Transverse colon (tissue), 4 donors: Measurements from ENCODE around the gene CALHM2.
"Not testable (repeated sequence)": the region's sequence is repeated elsewhere in the genome, so short reads cannot be mapped to it uniquely, and the experiment has no call there.

Experiments used
- CTCF ChIP-seq, 5 experiments: fragments of 200-600 bp in 3 of 5; fragments of 450-650 bp in 2 of 5; sonication (generic) in 3 of 5; IDR thresholded peaks; 1 replicate in 2 of 5; 2 replicates in 3 of 5; pipeline ENCODE4 v1.5.1; 2016 to 2017; ENCODE audit warnings: antibody characterized with exemption in 5 of 5, inconsistent platforms in 3 of 5, mild to moderate bottlenecking in 2 of 5, moderate library complexity in 1 of 5
- EP300 ChIP-seq: sonication (generic); formaldehyde crosslinking; IDR thresholded peaks from one replicate; pipeline ENCODE4 v1.6.1; 2017; ENCODE audit warnings: antibody characterized with exemption, low read depth
- POLR2A ChIP-seq: fragments of 450-650 bp; IDR thresholded peaks from one replicate; pipeline ENCODE4 v1.6.1; 2016; ENCODE audit warnings: antibody characterized with exemption, mild to moderate bottlenecking, moderate library complexity
- POLR2AphosphoS5 ChIP-seq, 3 donors: sonication (generic); formaldehyde crosslinking; IDR thresholded peaks; one replicate each; pipeline ENCODE4 v1.6.1; 2016; ENCODE audit warnings: antibody characterized with exemption in 3 of 3

DNA sequence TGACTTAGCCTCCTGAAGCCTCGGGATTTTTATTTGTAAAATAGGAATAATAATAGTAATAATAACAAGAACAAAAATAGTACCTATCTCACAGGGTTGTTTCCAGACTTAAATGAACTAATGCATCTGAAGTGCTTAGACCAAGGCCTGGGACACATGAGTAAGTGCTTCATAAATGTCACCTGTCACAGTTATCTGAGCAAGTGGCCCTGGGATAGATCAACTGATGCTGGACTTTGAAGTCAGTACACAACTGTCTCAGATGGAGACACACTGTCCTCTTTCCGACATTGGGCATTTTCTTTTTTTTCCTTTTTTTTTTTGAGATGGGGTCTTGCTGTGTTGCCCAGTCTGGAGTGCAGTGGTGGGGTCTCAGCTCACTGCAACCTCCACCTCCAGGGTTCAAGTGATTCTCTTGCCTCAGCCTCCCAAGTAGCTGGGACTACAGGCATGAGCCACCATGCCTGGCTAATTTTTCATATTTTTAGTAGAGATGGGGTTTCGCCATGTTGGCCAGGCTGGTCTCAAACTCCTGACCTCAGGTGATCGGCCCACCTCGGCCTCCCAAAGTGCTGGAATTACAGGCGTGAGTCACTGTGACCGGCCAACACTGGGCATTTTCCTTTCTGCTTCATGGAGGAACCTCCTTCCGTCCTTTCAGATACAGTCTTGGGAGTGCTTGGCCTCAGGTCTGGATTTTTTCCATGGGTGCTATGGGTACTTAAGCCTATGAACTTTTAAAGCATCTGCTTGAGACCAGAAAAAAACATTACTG, 34.7 kb upstream of the CALHM2 start:
- not testable (repeated sequence) for TF ChIP-seq CTCF (IDR thresholded peaks at IDR 0.05); POLR2A; EP300
- TF ChIP-seq POLR2AphosphoS5 (IDR thresholded peaks at IDR 0.05) = peak in 1 of 3 donors; percentile 24
